ENCODE results near the gene CHMP6. TPM values are rescaled to one million over a fixed set of nuclear protein-coding genes. Genes with fewer than 3 reads are reported as not detected.

The CHMP6 gene
- total RNA-seq, 1 donor from 2014 or later, result 27.6 TPM

DNA sequence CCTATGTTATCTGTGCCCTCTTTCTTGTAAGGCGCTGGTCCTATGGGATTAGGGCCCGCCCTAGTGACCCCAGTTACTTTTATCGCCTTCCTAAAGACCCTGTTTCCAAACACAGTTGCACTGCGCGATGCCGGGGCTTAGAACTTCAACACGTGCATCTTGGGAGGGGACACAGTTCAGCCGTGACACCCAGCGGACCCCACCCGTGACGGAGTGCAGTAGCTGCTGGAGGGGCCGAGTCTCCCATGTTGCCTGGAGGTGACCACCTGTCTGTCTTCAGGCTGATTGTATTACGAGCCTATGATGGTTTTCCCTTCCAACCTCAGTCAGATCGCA is 52.8 kb downstream of the CHMP6 start:
- no peaks in the 10 kb centered on the region for H3K36me3 Mint-ChIP-seq (ENCODE audit: low read depth)
- DNase-seq (ENCODE audit: low spot score), result no peak
- H3K9me3 Mint-ChIP-seq (ENCODE audit: low read depth), result no peaks in the 10 kb centered on the region
- H3K27ac Mint-ChIP-seq (ENCODE audit: unreplicated experiment), result peak overlapping the region; percentile 97
- no peak overlapping the region for H3K4me3 Mint-ChIP-seq (ENCODE audit: unreplicated experiment)
- TF ChIP-seq, protein P1, sequence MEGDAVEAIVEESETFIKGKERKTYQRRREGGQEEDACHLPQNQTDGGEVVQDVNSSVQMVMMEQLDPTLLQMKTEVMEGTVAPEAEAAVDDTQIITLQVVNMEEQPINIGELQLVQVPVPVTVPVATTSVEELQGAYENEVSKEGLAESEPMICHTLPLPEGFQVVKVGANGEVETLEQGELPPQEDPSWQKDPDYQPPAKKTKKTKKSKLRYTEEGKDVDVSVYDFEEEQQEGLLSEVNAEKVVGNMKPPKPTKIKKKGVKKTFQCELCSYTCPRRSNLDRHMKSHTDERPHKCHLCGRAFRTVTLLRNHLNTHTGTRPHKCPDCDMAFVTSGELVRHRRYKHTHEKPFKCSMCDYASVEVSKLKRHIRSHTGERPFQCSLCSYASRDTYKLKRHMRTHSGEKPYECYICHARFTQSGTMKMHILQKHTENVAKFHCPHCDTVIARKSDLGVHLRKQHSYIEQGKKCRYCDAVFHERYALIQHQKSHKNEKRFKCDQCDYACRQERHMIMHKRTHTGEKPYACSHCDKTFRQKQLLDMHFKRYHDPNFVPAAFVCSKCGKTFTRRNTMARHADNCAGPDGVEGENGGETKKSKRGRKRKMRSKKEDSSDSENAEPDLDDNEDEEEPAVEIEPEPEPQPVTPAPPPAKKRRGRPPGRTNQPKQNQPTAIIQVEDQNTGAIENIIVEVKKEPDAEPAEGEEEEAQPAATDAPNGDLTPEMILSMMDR (IDR thresholded peaks at IDR 0.05), result no peak
- no peaks in the 10 kb centered on the region for H3K27me3 Mint-ChIP-seq (ENCODE audit: low read depth)
- peaks cover 63% of the 10 kb centered on the region for H3K4me1 Mint-ChIP-seq (ENCODE audit: low read depth)

DNA sequence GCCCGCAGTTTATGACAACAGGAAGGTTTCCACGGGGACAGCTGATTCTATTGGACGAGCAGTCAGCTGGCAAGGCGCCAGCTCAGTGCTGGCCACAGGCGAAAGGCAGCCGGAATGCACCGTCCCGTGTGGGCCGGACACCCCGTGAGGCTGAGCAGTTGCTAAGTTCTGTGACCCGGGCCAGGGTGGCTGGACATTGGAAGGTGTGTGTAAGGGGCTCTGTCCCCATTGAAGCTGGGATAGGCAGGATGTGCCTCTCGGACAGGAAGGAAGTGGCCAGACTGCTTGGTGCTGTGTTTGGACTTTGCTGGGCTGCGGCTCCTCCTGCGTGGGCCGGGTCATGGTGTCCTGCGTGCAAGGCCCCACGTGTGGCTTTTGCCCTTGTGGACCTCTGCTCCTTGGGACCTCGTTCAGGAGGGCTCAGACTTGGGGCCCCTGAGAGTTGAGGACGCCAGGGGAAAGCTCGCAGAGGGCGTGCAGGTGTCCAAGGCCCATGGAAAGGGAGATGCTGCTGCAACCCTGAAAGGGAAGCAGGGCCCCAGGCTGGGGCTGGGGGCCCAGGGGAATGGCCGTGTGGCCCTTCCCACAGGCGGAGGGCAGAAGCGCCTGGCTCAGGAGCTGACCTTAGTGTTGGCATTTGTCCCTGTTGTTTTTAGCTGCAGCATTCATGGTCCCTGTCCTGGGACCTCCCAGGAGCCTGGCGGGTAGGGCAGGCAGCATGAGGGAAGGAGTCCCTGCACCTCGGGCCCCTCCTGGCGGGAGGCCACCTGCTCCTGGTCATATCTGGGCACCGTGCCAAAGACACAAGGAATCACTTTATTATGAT is 53.3 kb downstream of the CHMP6 start:
- H3K27me3 Mint-ChIP-seq (ENCODE audit: low read depth), result no peaks in the 10 kb centered on the region
- no peak for DNase-seq (ENCODE audit: low spot score)
- peak overlapping the region; percentile 33 for H3K4me3 Mint-ChIP-seq (ENCODE audit: unreplicated experiment)
- peak overlapping the region; percentile 97 for H3K27ac Mint-ChIP-seq (ENCODE audit: unreplicated experiment)
- H3K36me3 Mint-ChIP-seq (ENCODE audit: low read depth), result no peaks in the 10 kb centered on the region
- H3K9me3 Mint-ChIP-seq (ENCODE audit: low read depth), result no peaks in the 10 kb centered on the region
- TF ChIP-seq, protein P1 (IDR thresholded peaks at IDR 0.05), result no peak
- peaks cover 60% of the 10 kb centered on the region for H3K4me1 Mint-ChIP-seq (ENCODE audit: low read depth)

DNA sequence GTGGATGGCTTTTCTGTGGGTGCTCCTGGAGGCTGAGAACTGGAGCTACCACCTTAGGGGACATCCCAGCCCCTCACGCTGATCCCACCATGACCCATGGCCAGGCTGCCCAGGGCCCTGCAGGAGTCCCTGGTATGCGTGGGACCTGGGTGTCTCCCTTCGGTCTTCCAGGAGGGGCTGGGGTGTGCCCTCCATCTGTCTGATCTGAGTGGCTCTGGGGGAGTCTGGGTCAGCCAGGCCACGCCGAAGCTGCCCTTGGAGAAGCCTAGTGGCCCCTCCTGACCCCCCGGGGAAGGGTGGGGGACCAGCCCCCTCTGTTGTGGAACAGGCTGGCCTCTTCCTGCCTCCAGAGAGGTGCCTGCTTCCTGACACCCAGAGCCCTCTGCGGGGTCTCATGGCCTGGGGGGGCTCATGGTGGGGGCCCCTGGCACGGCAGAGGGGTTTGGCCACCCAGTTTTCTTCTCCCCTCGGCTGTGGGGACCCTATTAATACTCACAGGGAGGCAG is 54.0 kb downstream of the CHMP6 start:
- Mint-ChIP-seq H3K4me3 (ENCODE audit: unreplicated experiment) (no peak overlapping the region), H3K4me1 (ENCODE audit: low read depth) (peaks cover 53% of the 10 kb centered on the region), H3K36me3 (ENCODE audit: low read depth) (no peaks in the 10 kb centered on the region), H3K9me3 (ENCODE audit: low read depth) (no peaks in the 10 kb centered on the region), H3K27ac (ENCODE audit: unreplicated experiment) (peak overlapping the region; percentile 49), H3K27me3 (ENCODE audit: low read depth) (no peaks in the 10 kb centered on the region)
- no peak for DNase-seq (ENCODE audit: low spot score)
- TF ChIP-seq, protein P1 (IDR thresholded peaks at IDR 0.05), result no peak

DNA sequence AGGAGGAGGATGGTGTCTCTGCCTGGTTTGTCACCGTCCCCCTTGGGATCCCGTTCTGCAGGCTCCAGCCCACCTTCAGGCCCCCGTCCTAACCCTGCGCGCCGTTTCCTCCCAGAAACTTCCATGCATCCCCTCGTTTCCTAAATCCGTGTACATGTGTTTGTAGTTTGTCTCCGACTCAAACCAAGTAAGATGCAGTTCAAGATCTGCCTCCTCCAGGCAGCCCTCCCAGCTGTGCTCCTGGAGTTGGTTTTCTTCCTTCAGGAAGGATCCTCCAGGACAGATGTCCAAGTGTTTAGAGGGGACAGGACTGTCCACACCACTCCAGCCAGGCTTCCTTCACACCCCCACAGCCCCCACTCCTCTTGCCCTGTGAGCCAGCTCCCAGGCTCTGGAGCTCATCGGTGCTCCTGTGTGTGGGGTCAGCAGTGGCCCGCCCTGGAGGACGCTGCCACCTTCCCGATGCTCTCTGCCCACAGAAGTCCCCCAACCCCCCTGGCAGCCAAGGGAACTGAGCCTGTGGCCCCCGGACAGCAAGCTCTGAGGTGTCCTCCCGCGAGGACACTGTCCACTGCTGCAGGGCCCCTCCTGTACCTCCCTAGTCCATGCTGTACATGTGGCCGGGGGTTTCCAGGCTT is 54.6 kb downstream of the CHMP6 start:
- Mint-ChIP-seq H3K36me3 (ENCODE audit: low read depth) (no peaks in the 10 kb centered on the region), H3K9me3 (ENCODE audit: low read depth) (no peaks in the 10 kb centered on the region), H3K27me3 (ENCODE audit: low read depth) (no peaks in the 10 kb centered on the region), H3K4me1 (ENCODE audit: low read depth) (peaks cover 47% of the 10 kb centered on the region), H3K4me3 (ENCODE audit: unreplicated experiment) (no peak overlapping the region), H3K27ac (ENCODE audit: unreplicated experiment) (no peak overlapping the region)
- TF ChIP-seq, protein P1 (IDR thresholded peaks at IDR 0.05), result no peak
- no peak for DNase-seq (ENCODE audit: low spot score)

DNA sequence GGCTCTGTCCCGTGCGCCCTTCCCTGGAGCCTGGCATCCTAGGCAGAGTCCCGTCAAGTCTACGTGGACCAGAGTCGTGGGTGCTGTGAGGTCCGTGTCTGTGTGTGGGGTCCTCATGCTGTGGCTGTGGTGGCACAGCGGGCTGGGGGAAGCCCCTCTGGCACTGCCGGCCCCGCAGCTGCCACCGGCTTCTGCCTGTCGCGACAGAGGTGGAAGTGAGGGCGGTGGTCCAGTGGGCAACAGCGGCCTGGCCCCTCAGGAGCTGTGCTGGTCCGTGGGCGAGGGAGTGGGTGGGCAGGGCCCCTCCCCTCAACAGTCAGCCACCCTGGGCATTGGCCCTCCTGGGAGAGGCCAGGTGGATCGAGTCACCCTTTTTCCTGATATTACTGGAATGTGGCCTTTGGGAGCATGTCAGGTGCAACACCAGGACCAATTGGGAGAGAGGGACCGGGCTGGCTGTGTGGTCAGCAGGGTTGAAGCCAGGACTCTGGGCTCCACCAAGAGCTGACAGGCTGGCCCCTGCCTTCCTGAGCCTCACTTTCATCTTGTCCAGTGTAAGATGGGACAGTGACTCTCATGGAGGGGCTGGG is 55.2 kb downstream of the CHMP6 start:
- Mint-ChIP-seq H3K27me3 (ENCODE audit: low read depth) (no peaks in the 10 kb centered on the region), H3K4me1 (ENCODE audit: low read depth) (peaks cover 42% of the 10 kb centered on the region), H3K4me3 (ENCODE audit: unreplicated experiment) (no peak overlapping the region), H3K36me3 (ENCODE audit: low read depth) (no peaks in the 10 kb centered on the region), H3K9me3 (ENCODE audit: low read depth) (no peaks in the 10 kb centered on the region), H3K27ac (ENCODE audit: unreplicated experiment) (no peak overlapping the region)
- DNase-seq (ENCODE audit: low spot score), result no peak
- TF ChIP-seq, protein P1 (IDR thresholded peaks at IDR 0.05), result no peak

All from chondrocyte (in vitro differentiated cells).